Nephron progenitor cell (in vitro differentiated cells): ENCODE measurements around the gene ALG14.

ENCODE experiments used
- DNase-seq: peaks from one replicate; pipeline ENCODE4 v3.0.0; 2021
- H3K27ac Mint-ChIP-seq: 2 replicates; pipeline ENCODE4 v1.8.0; 2021; ENCODE audit warnings: mild to moderate bottlenecking, moderate library complexity, mixed read lengths
- H3K27me3 Mint-ChIP-seq: 2 replicates; pipeline ENCODE4 v1.8.0; 2021; ENCODE audit warnings: mild to moderate bottlenecking, low read depth, mixed read lengths; ENCODE audit not compliant: poor library complexity
- H3K36me3 Mint-ChIP-seq: 2 replicates; pipeline ENCODE4 v1.8.0; 2021; ENCODE audit warnings: low read depth, mixed read lengths
- H3K4me1 Mint-ChIP-seq: 2 replicates; pipeline ENCODE4 v1.8.0; 2021; ENCODE audit warnings: mixed read lengths
- H3K4me3 Mint-ChIP-seq: 2 replicates; pipeline ENCODE4 v1.8.0; 2021; ENCODE audit warnings: mild to moderate bottlenecking, moderate library complexity, mixed read lengths
- H3K9me3 Mint-ChIP-seq: 2 replicates; pipeline ENCODE4 v1.8.0; 2021; ENCODE audit warnings: mild to moderate bottlenecking, moderate library complexity, mixed read lengths
- CTCF ChIP-seq: fragments of 200-600 bp; sonication (generic); IDR thresholded peaks from 2 replicates; pipeline ENCODE4 v1.5.0; 2021; ENCODE audit warnings: antibody characterized with exemption

ALG14 gene

GRCh38 chr1:95039360-95040031, 33.3 kb downstream of the ALG14 start:
- H3K4me1 Mint-ChIP-seq, result no peaks in the 10 kb centered on the region
- TF ChIP-seq CTCF, result no peak
- no peak overlapping the region for H3K4me3 Mint-ChIP-seq
- DNase-seq, result no peak
- H3K27me3 Mint-ChIP-seq, result no peaks in the 10 kb centered on the region
- no peaks in the 10 kb centered on the region for H3K9me3 Mint-ChIP-seq
- no peaks in the 10 kb centered on the region for H3K36me3 Mint-ChIP-seq
- H3K27ac Mint-ChIP-seq, result no peak overlapping the region

- no peak for DNase-seq
- H3K9me3 Mint-ChIP-seq, result no peaks in the 10 kb centered on the region
Observed at GRCh38 chr1:95035536-95035935, 37.2 kb downstream of the ALG14 start.

GRCh38 chr1:95034506-95034905, 38.2 kb downstream of the ALG14 start:
- H3K4me3 Mint-ChIP-seq, result no peak overlapping the region
- no peak for DNase-seq
- TF ChIP-seq CTCF, result no peak
- H3K4me1 Mint-ChIP-seq, result no peaks in the 10 kb centered on the region
- H3K36me3 Mint-ChIP-seq, result no peaks in the 10 kb centered on the region
- H3K27me3 Mint-ChIP-seq, result peaks cover 4% of the 10 kb centered on the region
- H3K27ac Mint-ChIP-seq, result no peak overlapping the region
- peaks cover 4% of the 10 kb centered on the region for H3K9me3 Mint-ChIP-seq

More at GRCh38 chr1:95035536-95035935, 37.2 kb downstream of the ALG14 start:
- H3K36me3 Mint-ChIP-seq, result no peaks in the 10 kb centered on the region
- H3K4me3 Mint-ChIP-seq, result no peak overlapping the region
- H3K4me1 Mint-ChIP-seq, result no peaks in the 10 kb centered on the region
- TF ChIP-seq CTCF, result no peak
- peaks cover 4% of the 10 kb centered on the region for H3K27me3 Mint-ChIP-seq
- no peak overlapping the region for H3K27ac Mint-ChIP-seq

- H3K27ac Mint-ChIP-seq, result no peak overlapping the region
- no peak for TF ChIP-seq CTCF
- H3K9me3 Mint-ChIP-seq, result peaks cover 10% of the 10 kb centered on the region
- H3K27me3 Mint-ChIP-seq, result peaks cover 4% of the 10 kb centered on the region
- H3K36me3 Mint-ChIP-seq, result peaks cover 6% of the 10 kb centered on the region
- DNase-seq, result no peak
- H3K4me3 Mint-ChIP-seq, result no peak overlapping the region
- H3K4me1 Mint-ChIP-seq, result no peaks in the 10 kb centered on the region
Observed at GRCh38 chr1:95033843-95034242, 38.9 kb downstream of the ALG14 start.

GRCh38 chr1:95029532-95029931, 43.2 kb downstream of the ALG14 start:
- peaks cover 42% of the 10 kb centered on the region for H3K9me3 Mint-ChIP-seq
- no peaks in the 10 kb centered on the region for H3K4me1 Mint-ChIP-seq
- TF ChIP-seq CTCF, result no peak
- H3K27ac Mint-ChIP-seq, result no peak overlapping the region
- no peak for DNase-seq
- peaks cover 46% of the 10 kb centered on the region for H3K36me3 Mint-ChIP-seq
- H3K27me3 Mint-ChIP-seq, result peaks cover 7% of the 10 kb centered on the region
- no peak overlapping the region for H3K4me3 Mint-ChIP-seq

- no peak for DNase-seq
- peaks cover 7% of the 10 kb centered on the region for H3K27me3 Mint-ChIP-seq
- peaks cover 52% of the 10 kb centered on the region for H3K36me3 Mint-ChIP-seq
- H3K4me1 Mint-ChIP-seq, result no peaks in the 10 kb centered on the region
- TF ChIP-seq CTCF, result no peak
- H3K27ac Mint-ChIP-seq, result no peak overlapping the region
- H3K4me3 Mint-ChIP-seq, result no peak overlapping the region
- H3K9me3 Mint-ChIP-seq, result peaks cover 48% of the 10 kb centered on the region
Observed at GRCh38 chr1:95028954-95029353, 43.8 kb downstream of the ALG14 start.
